ENCODE measurements around the gene PDE2A. TPM values are rescaled to one million over a fixed set of nuclear protein-coding genes. Genes with fewer than 3 reads are reported as not detected.

The PDE2A gene
- total RNA-seq, 4 donors from 2014 or later: 40.2 to 69.6 (median 50.4) TPM

- Histone ChIP-seq H3K4me1 (peaks cover 3 to 14% of the 10 kb centered on the region in 2 donors), H3K27ac (no peak overlapping the region), H3K9me3 (no peaks in the 10 kb centered on the region), H3K27me3 (no peaks in the 10 kb centered on the region), H3K36me3 (peaks cover 43 to 45% of the 10 kb centered on the region in 2 donors), H3K4me3 (replicated peaks in 1 of 3) (no peak overlapping the region)
- 94 to 95% methylated on average over 6 to 9 of the region's 9 CpGs for WGBS, 2 donors
- TF ChIP-seq, protein P1, sequence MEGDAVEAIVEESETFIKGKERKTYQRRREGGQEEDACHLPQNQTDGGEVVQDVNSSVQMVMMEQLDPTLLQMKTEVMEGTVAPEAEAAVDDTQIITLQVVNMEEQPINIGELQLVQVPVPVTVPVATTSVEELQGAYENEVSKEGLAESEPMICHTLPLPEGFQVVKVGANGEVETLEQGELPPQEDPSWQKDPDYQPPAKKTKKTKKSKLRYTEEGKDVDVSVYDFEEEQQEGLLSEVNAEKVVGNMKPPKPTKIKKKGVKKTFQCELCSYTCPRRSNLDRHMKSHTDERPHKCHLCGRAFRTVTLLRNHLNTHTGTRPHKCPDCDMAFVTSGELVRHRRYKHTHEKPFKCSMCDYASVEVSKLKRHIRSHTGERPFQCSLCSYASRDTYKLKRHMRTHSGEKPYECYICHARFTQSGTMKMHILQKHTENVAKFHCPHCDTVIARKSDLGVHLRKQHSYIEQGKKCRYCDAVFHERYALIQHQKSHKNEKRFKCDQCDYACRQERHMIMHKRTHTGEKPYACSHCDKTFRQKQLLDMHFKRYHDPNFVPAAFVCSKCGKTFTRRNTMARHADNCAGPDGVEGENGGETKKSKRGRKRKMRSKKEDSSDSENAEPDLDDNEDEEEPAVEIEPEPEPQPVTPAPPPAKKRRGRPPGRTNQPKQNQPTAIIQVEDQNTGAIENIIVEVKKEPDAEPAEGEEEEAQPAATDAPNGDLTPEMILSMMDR (IDR thresholded peaks at IDR 0.05): no peak
- TF ChIP-seq POLR2A (IDR thresholded peaks at IDR 0.05): no peak
- intact Hi-C loops (cut with DNase I): no loop called here
- DNase-seq: no peak
Measured at GRCh38 chr11:72711141-72711540, 36.9 kb upstream of the PDE2A start.

DNA sequence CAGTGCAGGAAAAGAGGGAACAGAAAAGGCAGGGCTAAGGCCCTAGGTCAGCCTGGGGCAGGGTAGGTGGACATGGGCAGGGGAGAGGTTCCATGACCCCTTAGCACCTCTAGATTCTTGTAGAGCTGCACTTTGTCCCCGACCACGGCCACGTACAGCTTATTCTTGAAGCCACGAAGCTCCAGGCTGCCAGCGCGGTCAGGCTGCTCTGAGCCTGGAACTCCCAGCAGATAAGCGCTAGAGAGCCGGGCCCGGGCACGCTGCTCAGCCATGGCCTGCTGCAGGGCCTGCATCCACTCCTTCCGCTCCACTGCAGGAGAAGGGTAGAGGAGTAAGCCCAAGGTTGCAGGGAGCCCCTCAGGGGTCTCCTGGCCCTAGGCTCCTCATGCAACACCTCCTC, 36.1 kb upstream of the PDE2A start:
- intact Hi-C loops (cut with DNase I): no loop called here
- H3K36me3 ChIP-seq: peaks cover 45 to 48% of the 10 kb centered on the region in 2 donors

DNA sequence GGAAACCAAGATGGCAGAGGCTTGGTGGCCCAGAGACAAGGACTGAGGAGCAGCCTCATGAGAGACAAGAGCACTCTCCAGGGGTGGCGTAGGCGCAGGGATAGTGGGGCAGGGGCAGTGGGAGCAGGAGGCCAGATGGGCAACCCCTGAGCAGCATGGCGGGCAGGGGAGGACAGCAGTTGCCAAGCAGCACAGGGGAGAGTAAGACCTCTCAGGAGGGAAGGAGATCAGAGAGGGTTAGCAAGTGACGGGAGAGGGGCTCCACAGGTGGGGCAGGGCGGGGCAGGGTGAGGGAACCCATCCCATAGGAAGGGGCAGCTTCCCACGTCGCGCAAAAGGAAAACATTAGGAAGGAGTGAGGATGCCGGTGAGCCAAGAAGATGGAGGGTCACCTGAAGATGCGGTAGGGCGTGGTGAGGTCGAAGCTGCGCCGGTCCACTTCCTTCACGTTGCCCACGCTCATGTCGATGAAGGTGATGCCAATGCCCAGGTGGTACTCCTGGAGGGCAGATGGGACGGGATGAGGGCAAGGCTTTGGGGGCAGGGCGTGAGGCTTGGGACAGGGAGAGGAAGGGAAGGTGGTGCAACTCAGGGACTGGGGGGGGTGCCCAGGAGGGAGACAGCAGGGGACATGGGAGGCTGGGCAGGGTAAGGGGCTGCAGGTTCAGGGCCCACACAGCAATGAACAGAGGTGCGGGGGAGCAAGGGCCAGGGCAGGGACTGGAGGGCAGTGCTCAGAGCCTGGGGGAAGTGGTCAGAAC, 35.4 kb upstream of the PDE2A start:
- intact Hi-C loops (cut with DNase I): no loop called here

More for the DNA sequence above, 36.1 kb upstream of the PDE2A start:
- no peaks in the 10 kb centered on the region for H3K9me3 ChIP-seq
- TF ChIP-seq, protein P1 (IDR thresholded peaks at IDR 0.05): no peak
- TF ChIP-seq POLR2A (IDR thresholded peaks at IDR 0.05): no peak
- WGBS, 2 donors: 93 to 94% methylated on average over 10 of the region's 11 CpGs
- H3K4me1 ChIP-seq: peaks cover 6 to 23% of the 10 kb centered on the region in 2 donors
- H3K27me3 ChIP-seq: no peaks in the 10 kb centered on the region
- no peak for DNase-seq
- no peak overlapping the region for H3K4me3 ChIP-seq (replicated peaks in 1 of 3)
- no peak overlapping the region for H3K27ac ChIP-seq

GRCh38 chr11:72707032-72707431, 32.8 kb upstream of the PDE2A start:
- intact Hi-C loops (cut with DNase I): no loop called here
- WGBS, 2 donors: 87 to 97% methylated on average over 4 to 9 of the region's 9 CpGs
- Histone ChIP-seq H3K4me3 (replicated peaks in 1 of 3) (no peak overlapping the region), H3K27me3 (no peaks in the 10 kb centered on the region), H3K36me3 (peaks cover 54 to 55% of the 10 kb centered on the region in 2 donors), H3K9me3 (no peaks in the 10 kb centered on the region), H3K27ac (no peak overlapping the region), H3K4me1 (peaks cover 17 to 44% of the 10 kb centered on the region in 2 donors)
- TF ChIP-seq, protein P1 (IDR thresholded peaks at IDR 0.05): no peak
- TF ChIP-seq POLR2A (IDR thresholded peaks at IDR 0.05): no peak
- no peak for DNase-seq

More for the DNA sequence above, 35.4 kb upstream of the PDE2A start:
- Histone ChIP-seq H3K36me3 (peaks cover 45 to 48% of the 10 kb centered on the region in 2 donors), H3K27me3 (no peaks in the 10 kb centered on the region), H3K4me1 (peaks cover 6 to 23% of the 10 kb centered on the region in 2 donors), H3K9me3 (no peaks in the 10 kb centered on the region), H3K27ac (no peak overlapping the region), H3K4me3 (replicated peaks in 1 of 3) (no peak overlapping the region)
- 94 to 96% methylated on average over 20 of the region's 20 CpGs for WGBS, 2 donors
- no peak for DNase-seq
- TF ChIP-seq POLR2A (IDR thresholded peaks at IDR 0.05): no peak
- TF ChIP-seq, protein P1 (IDR thresholded peaks at IDR 0.05): no peak

DNA sequence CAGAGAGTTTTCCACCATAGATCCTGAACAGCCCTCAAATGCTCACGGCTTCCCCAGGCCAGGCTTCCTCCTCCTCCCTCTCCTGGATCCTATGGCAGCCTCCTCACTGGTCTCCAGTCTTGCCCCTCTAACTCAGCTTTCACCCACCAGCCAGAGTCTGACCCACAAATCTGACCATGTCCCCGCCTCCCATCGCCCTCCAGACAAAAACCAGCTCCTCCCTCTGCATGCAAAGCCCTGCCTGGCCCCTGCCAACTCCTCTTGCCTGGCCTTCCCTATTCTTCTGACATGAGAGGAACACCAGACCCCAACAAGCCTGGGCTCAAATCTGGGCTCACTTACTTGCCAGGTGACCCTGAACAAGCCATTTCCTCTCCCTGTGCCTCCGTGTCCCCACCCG, 32.4 kb upstream of the PDE2A start:
- Histone ChIP-seq H3K9me3 (no peaks in the 10 kb centered on the region), H3K36me3 (peaks cover 54 to 55% of the 10 kb centered on the region in 2 donors), H3K4me1 (peaks cover 17 to 44% of the 10 kb centered on the region in 2 donors), H3K27ac (no peak overlapping the region), H3K4me3 (replicated peaks in 1 of 3) (no peak overlapping the region), H3K27me3 (no peaks in the 10 kb centered on the region)
- 94 to 95% methylated on average over 5 of the region's 5 CpGs for WGBS, 2 donors
- intact Hi-C loops (cut with DNase I): no loop called here
- DNase-seq: no peak
- TF ChIP-seq POLR2A (IDR thresholded peaks at IDR 0.05): no peak
- TF ChIP-seq, protein P1 (IDR thresholded peaks at IDR 0.05): no peak
